HepG2 (cell line): ENCODE measurements around the gene ACD. TPM values are rescaled to one million over a fixed set of nuclear protein-coding genes. Genes with fewer than 3 reads are reported as not detected.

Experiments used
- ARNT2 ChIP-seq: sonication (generic); formaldehyde crosslinking; IDR thresholded peaks from 2 replicates; pipeline ENCODE4 v1.8.0; 2022; ENCODE audit warnings: mild to moderate bottlenecking, low read depth, missing genetic modification reagents, moderate library complexity
- ATAD3A ChIP-seq: sonication (generic); formaldehyde crosslinking; IDR thresholded peaks from 2 replicates; pipeline ENCODE4 v1.4.0; 2020; ENCODE audit warnings: missing genetic modification reagents
- HNF4G ChIP-seq, 2 experiments: sonication (generic) in 1 of 2; formaldehyde crosslinking in 1 of 2; IDR thresholded peaks; 2 replicates each; pipeline versions ENCODE4 v1.4.0 to v1.6.1; 2011 to 2020; ENCODE audit warnings: borderline replicate concordance in 2 of 2, low read depth in 2 of 2, mild to moderate bottlenecking in 2 of 2, low read length in 1 of 2, missing genetic modification reagents in 1 of 2, moderate library complexity in 1 of 2
- HNRNPK ChIP-seq: fragments of 200-400 bp; formaldehyde crosslinking; IDR thresholded peaks from 2 replicates; pipeline ENCODE4 v1.6.1; 2018; ENCODE audit warnings: low read length, low read depth, moderate library complexity, mild to moderate bottlenecking; ENCODE audit not compliant: poor library complexity, severe bottlenecking
- JARID2 ChIP-seq: sonication (generic); formaldehyde crosslinking; IDR thresholded peaks from 2 replicates; pipeline ENCODE4 v1.8.1; 2023; ENCODE audit warnings: missing genetic modification reagents, inconsistent platforms; ENCODE audit not compliant: insufficient replicate concordance
- KAT8 ChIP-seq: IDR thresholded peaks from 2 replicates; pipeline ENCODE4 v1.6.1; 2016; ENCODE audit warnings: missing genetic modification reagents, missing compliant biosample characterization
- KLF9 ChIP-seq: IDR thresholded peaks from 2 replicates; pipeline ENCODE4 v1.6.1; 2016; ENCODE audit warnings: low read depth
- MBD4 ChIP-seq: IDR thresholded peaks from 2 replicates; pipeline ENCODE4 v1.6.1; 2012; ENCODE audit warnings: low read length, inconsistent platforms, borderline replicate concordance
- MXI1 ChIP-seq: IDR thresholded peaks from 3 replicates; pipeline ENCODE4 v1.6.1; 2012; ENCODE audit warnings: low read depth, low read length, inconsistent platforms, borderline replicate concordance
- NCOR1 ChIP-seq: fragments of 200-600 bp; sonication (generic); IDR thresholded peaks from 2 replicates; pipeline ENCODE4 v1.7.0; 2017; ENCODE audit warnings: antibody characterized with exemption, low read length, borderline replicate concordance
- NR2F1 ChIP-seq, 2 experiments: fragments of 450-650 bp in 1 of 2; formaldehyde crosslinking in 1 of 2; IDR thresholded peaks; 2 replicates each; pipeline versions ENCODE4 v1.5.0 to v1.6.1; 2016 to 2020; ENCODE audit warnings: mild to moderate bottlenecking in 1 of 2, missing compliant biosample characterization in 1 of 2, missing genetic modification reagents in 1 of 2, moderate library complexity in 1 of 2
- SKIL ChIP-seq: sonication (generic); formaldehyde crosslinking; IDR thresholded peaks from 2 replicates; pipeline ENCODE4 v1.8.0; 2022; ENCODE audit warnings: missing genetic modification reagents, mild to moderate bottlenecking, moderate library complexity, borderline replicate concordance
- THYN1 ChIP-seq: sonication (generic); formaldehyde crosslinking; IDR thresholded peaks from 2 replicates; pipeline ENCODE4 v1.8.1; 2023; ENCODE audit warnings: low read depth, mild to moderate bottlenecking, moderate library complexity, missing genetic modification reagents, borderline replicate concordance
- YY1 ChIP-seq: IDR thresholded peaks from 2 replicates; pipeline ENCODE4 v1.6.1; 2011; ENCODE audit warnings: low read length, low read depth, moderate library complexity, mild to moderate bottlenecking; ENCODE audit not compliant: insufficient read depth, insufficient replicate concordance
- ZKSCAN5 ChIP-seq: sonication (generic); formaldehyde crosslinking; IDR thresholded peaks from 2 replicates; pipeline ENCODE4 v1.5.1; 2020; ENCODE audit warnings: mild to moderate bottlenecking, missing genetic modification reagents
- ZNF101 ChIP-seq: sonication (generic); formaldehyde crosslinking; IDR thresholded peaks from 2 replicates; pipeline ENCODE4 v1.4.0; 2020; ENCODE audit warnings: mild to moderate bottlenecking, low read depth, missing genetic modification reagents, borderline replicate concordance
- ZNF136 ChIP-seq: sonication (generic); formaldehyde crosslinking; IDR thresholded peaks from 2 replicates; pipeline ENCODE4 v1.8.1; 2022; ENCODE audit warnings: low read depth, mild to moderate bottlenecking, moderate library complexity, missing genetic modification reagents
- ZNF446 ChIP-seq: sonication (generic); formaldehyde crosslinking; IDR thresholded peaks from 2 replicates; pipeline ENCODE4 v1.5.0; 2020; ENCODE audit warnings: mild to moderate bottlenecking, missing genetic modification reagents
- ZNF546 ChIP-seq: sonication (generic); formaldehyde crosslinking; conservative IDR thresholded peaks from 2 replicates; pipeline ENCODE4 v1.8.1; 2023; ENCODE audit warnings: mild to moderate bottlenecking, missing genetic modification reagents
- ZNF709 ChIP-seq: sonication (generic); formaldehyde crosslinking; IDR thresholded peaks from 2 replicates; pipeline ENCODE4 v1.5.0; 2020; ENCODE audit warnings: mild to moderate bottlenecking, missing genetic modification reagents
- ZNF747 ChIP-seq: sonication (generic); formaldehyde crosslinking; IDR thresholded peaks from 2 replicates; pipeline ENCODE4 v1.8.1; 2023; ENCODE audit warnings: missing genetic modification reagents, mild to moderate bottlenecking, borderline replicate concordance
- ZNF766 ChIP-seq: sonication (generic); formaldehyde crosslinking; IDR thresholded peaks from 2 replicates; pipeline ENCODE4 v1.5.0; 2020; ENCODE audit warnings: missing genetic modification reagents, borderline replicate concordance
- ZNF780A ChIP-seq: sonication (generic); formaldehyde crosslinking; IDR thresholded peaks from 2 replicates; pipeline ENCODE4 v1.8.0; 2022; ENCODE audit warnings: mild to moderate bottlenecking, missing genetic modification reagents, moderate library complexity
- ZNF891 ChIP-seq: sonication (generic); formaldehyde crosslinking; IDR thresholded peaks from 2 replicates; pipeline ENCODE4 v1.5.0; 2020; ENCODE audit warnings: mild to moderate bottlenecking, missing genetic modification reagents
- ZSCAN31 ChIP-seq: sonication (generic); formaldehyde crosslinking; IDR thresholded peaks from 2 replicates; pipeline ENCODE4 v1.5.0; 2020; ENCODE audit warnings: low read depth, mild to moderate bottlenecking, missing genetic modification reagents
- polyA plus RNA-seq, 8 experiments: library from polyadenylated mRNA; depleted of rRNA in 3 of 8; stranded (reverse) in 7 of 8; unstranded in 1 of 8; fragments of >200 nt; fragmentation: Illumina TruSeq in 4 of 8; extraction: Trizol in 4 of 8; gene quantifications; 2 replicates each; pipeline versions ENCODE4 v1.2.1 to v1.2.3, GENCODE V29; 2011 to 2016; ENCODE audit warnings: low read depth in 4 of 8, missing spikeins in 1 of 8, mixed read lengths in 1 of 8; ENCODE audit not compliant: insufficient read depth in 1 of 8
- total RNA-seq, 5 experiments: library from RNA; depleted of rRNA; stranded (reverse); fragments of >200 nt; fragmentation: Illumina TruSeq; extraction: Trizol; gene quantifications; 2 replicates each; pipeline ENCODE4 v1.2.3, GENCODE V29; 2016; ENCODE audit warnings: low read depth in 1 of 5

ACD gene
- total and polyA plus RNA-seq, 2 of the 13 experiments (the other 11 are each of a cell fraction or from before 2014, with no cell fraction given) = 32.6 to 38.3 TPM

DNA sequence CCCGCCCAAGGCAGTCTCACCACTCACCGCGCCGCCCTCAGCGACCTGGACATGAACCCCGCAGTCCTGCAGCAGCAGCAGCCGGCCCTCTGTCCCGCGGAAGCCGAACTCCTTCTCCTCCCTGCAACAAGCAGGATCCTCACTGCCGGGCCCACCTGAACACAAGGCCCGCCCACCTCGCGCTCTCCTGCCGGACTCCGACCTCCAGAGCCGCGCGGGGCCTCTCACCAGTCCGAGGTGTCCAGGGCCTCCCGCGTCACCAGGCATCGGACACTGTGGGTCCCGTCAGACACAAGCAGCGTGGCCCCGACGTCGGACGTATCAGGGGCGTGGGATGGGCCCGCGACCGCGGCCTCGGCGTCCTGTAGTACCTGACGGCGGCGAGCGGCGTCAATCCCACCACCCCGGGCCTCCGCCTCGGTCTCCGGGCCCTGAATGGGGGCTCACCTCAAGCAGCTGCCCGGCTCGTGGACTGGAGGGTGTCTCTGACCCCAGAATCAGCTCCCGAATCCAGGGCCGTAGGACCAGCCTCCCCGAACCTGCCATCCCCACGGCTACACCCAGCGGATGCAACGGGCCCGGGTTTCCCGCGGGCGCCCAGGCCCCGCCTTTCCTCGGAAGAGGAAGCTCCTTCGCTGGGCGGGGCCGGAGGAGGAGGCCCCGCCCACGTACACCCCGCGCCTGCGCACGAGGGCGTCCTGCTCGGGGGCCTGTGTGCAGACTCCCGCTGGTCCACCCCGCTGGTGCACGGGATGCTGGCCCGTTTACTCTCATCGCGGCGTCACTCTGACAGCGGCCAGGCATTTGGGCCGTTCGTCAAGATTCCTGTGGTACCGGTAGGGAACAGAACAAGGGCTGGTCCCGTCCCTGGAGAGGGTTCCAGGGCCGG is at the start of gene ACD (continued):
- TF ChIP-seq MXI1 = peak; percentile 86; the same call in 2 of the 3 replicates
- TF ChIP-seq KAT8 (CRISPR knock-in tag) = peak; percentile 89
- no peak for TF ChIP-seq ZNF101
- TF ChIP-seq ZNF747 = peak; percentile 51; the same call in 1 of the 2 replicates
- peak; percentile 65; the same call in 1 of the 2 replicates for TF ChIP-seq ZNF446 (CRISPR knock-in tag)
- TF ChIP-seq NR2F1 (CRISPR knock-in tag; IDR thresholded peaks at IDR 0.05) = 0 out of 4 replicates have a peak, but pooled peaks of 1 of the 2 experiments have one; percentile 12
- TF ChIP-seq HNRNPK = peak; percentile 62
- no peak for TF ChIP-seq MBD4
- TF ChIP-seq HNF4G (IDR thresholded peaks at IDR 0.05; ENCODE audit: borderline replicate concordance, low read depth, low read length) = peak; percentile 37; the same call in 1 of the 2 replicates
- peak; percentile 5; the same call in 1 of the 2 replicates for TF ChIP-seq HNF4G (CRISPR knock-in tag; IDR thresholded peaks at IDR 0.05; ENCODE audit: borderline replicate concordance, low read depth)
- peak; percentile 84 for TF ChIP-seq ZNF709 (CRISPR knock-in tag)
- TF ChIP-seq KLF9 (CRISPR knock-in tag) = no peak
- TF ChIP-seq NCOR1 = peak; percentile 46; the same call in 1 of the 2 replicates
- TF ChIP-seq ARNT2 (CRISPR knock-in tag) = peak; percentile 35; the same call in 1 of the 2 replicates
- peak; percentile 85; the same call in 1 of the 2 replicates for TF ChIP-seq ZNF136 (CRISPR knock-in tag)
- no peak for TF ChIP-seq THYN1 (CRISPR knock-in tag)
- no peak for TF ChIP-seq ZKSCAN5 (CRISPR knock-in tag)
- no peak for TF ChIP-seq JARID2 (CRISPR knock-in tag)
- peak; percentile 96 for TF ChIP-seq ZNF546 (CRISPR knock-in tag)
- TF ChIP-seq ZNF766 = no peak; the same call in 1 of the 2 replicates
- no peak for TF ChIP-seq SKIL (CRISPR knock-in tag)
- no peak for TF ChIP-seq ATAD3A
- no peak for TF ChIP-seq ZNF780A (CRISPR knock-in tag)
- no peak; the same call in 1 of the 2 replicates for TF ChIP-seq ZNF891 (CRISPR knock-in tag)
- no peak for TF ChIP-seq YY1
- TF ChIP-seq ZSCAN31 = peak; percentile 64; the same call in 1 of the 2 replicates
